Measurements from ENCODE around the gene OR4M1.
"Not testable (repeated sequence)": the region's sequence is repeated elsewhere in the genome, so short reads cannot be mapped to it uniquely, and the experiment has no call there.

Gene OR4M1

GRCh38 chr14:19819879-19820278 is 46.6 kb downstream of the OR4M1 start:
- not testable (repeated sequence) for H3K9me3 ChIP-seq (ENCODE audit: control insufficient read depth, low read length)

DNA sequence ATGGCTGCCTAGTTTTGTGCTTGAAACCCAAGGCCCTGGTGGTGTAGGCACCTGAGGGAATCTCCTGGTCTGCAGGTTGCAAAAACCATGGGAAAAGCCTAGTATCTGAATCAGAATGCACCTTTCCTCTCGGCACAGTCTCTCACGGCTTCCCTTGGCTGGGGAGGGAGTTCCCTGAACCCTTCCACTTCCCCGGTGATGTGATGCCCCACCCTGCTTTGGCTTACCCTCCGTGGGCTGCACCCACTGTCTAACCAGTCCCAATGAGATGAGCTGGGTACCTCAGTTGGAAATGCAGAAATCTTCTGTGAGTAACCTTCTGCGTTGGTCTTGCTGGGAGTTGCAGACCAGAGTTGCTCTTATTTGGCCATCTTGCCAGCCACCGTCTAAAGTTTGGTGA is 47.7 kb downstream of the OR4M1 start:
- not testable (repeated sequence) for H3K27me3 ChIP-seq (replicated peaks; ENCODE audit: control insufficient read depth, insufficient read depth, low read length, poor library complexity, severe bottlenecking); DNase-seq; H3K36me3 ChIP-seq (ENCODE audit: control insufficient read depth, insufficient read depth, low read length); H3K27ac ChIP-seq (ENCODE audit: insufficient read depth, low read length, poor library complexity, severe bottlenecking); H3K4me3 ChIP-seq (ENCODE audit: insufficient read depth, low read depth, low read length, poor library complexity, severe bottlenecking); H3K9me3 ChIP-seq (ENCODE audit: control insufficient read depth, low read length); H3K4me1 ChIP-seq (ENCODE audit: control insufficient read depth, insufficient read depth, low read length, poor library complexity, severe bottlenecking)

More at GRCh38 chr14:19819879-19820278, 46.6 kb downstream of the OR4M1 start:
- not testable (repeated sequence) for H3K36me3 ChIP-seq (ENCODE audit: control insufficient read depth, insufficient read depth, low read length); H3K4me1 ChIP-seq (ENCODE audit: control insufficient read depth, insufficient read depth, low read length, poor library complexity, severe bottlenecking); H3K27ac ChIP-seq (ENCODE audit: insufficient read depth, low read length, poor library complexity, severe bottlenecking); DNase-seq; H3K27me3 ChIP-seq (replicated peaks; ENCODE audit: control insufficient read depth, insufficient read depth, low read length, poor library complexity, severe bottlenecking); H3K4me3 ChIP-seq (ENCODE audit: insufficient read depth, low read depth, low read length, poor library complexity, severe bottlenecking)

- H3K36me3 ChIP-seq (ENCODE audit: control insufficient read depth, insufficient read depth, low read length): no peaks in the 10 kb centered on the region
- H3K9me3 ChIP-seq (ENCODE audit: control insufficient read depth, low read length): no peaks in the 10 kb centered on the region
Measured at GRCh38 chr14:19823178-19823577, 49.9 kb downstream of the OR4M1 start.

DNA sequence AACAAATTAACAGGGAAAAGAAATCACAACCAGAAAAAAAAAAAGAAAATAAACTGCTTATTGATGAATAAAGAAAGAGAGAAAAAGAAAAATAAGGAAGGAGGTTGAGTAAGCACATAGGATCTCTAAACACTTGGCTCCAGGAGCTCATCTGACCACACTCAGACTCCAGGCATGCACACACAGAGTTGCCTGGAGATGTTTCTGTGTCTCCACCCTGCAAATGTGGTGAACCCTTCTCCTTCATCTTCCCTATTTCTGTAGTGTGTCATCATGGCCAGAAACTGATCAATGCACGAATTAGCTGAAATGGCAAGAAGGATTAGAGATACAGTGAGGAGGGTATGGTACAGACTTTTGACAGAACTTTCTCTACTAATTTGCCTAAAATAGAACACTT is 50.5 kb downstream of the OR4M1 start:
- Histone ChIP-seq H3K27me3 (replicated peaks; ENCODE audit: control insufficient read depth, insufficient read depth, low read length, poor library complexity, severe bottlenecking) (no peaks in the 10 kb centered on the region), H3K27ac (ENCODE audit: insufficient read depth, low read length, poor library complexity, severe bottlenecking) (no peak overlapping the region), H3K4me3 (ENCODE audit: insufficient read depth, low read depth, low read length, poor library complexity, severe bottlenecking) (no peak overlapping the region), H3K36me3 (ENCODE audit: control insufficient read depth, insufficient read depth, low read length) (no peaks in the 10 kb centered on the region), H3K4me1 (ENCODE audit: control insufficient read depth, insufficient read depth, low read length, poor library complexity, severe bottlenecking) (no peaks in the 10 kb centered on the region), H3K9me3 (ENCODE audit: control insufficient read depth, low read length) (no peaks in the 10 kb centered on the region)
- no peak for DNase-seq

More at GRCh38 chr14:19823178-19823577, 49.9 kb downstream of the OR4M1 start:
- H3K27ac ChIP-seq (ENCODE audit: insufficient read depth, low read length, poor library complexity, severe bottlenecking): no peak overlapping the region
- H3K4me3 ChIP-seq (ENCODE audit: insufficient read depth, low read depth, low read length, poor library complexity, severe bottlenecking): no peak overlapping the region
- DNase-seq: no peak
- H3K27me3 ChIP-seq (replicated peaks; ENCODE audit: control insufficient read depth, insufficient read depth, low read length, poor library complexity, severe bottlenecking): no peaks in the 10 kb centered on the region
- no peaks in the 10 kb centered on the region for H3K4me1 ChIP-seq (ENCODE audit: control insufficient read depth, insufficient read depth, low read length, poor library complexity, severe bottlenecking)

- not testable (repeated sequence) for H3K36me3 ChIP-seq (ENCODE audit: control insufficient read depth, insufficient read depth, low read length); H3K27ac ChIP-seq (ENCODE audit: insufficient read depth, low read length, poor library complexity, severe bottlenecking); DNase-seq; H3K9me3 ChIP-seq (ENCODE audit: control insufficient read depth, low read length); H3K4me3 ChIP-seq (ENCODE audit: insufficient read depth, low read depth, low read length, poor library complexity, severe bottlenecking); H3K4me1 ChIP-seq (ENCODE audit: control insufficient read depth, insufficient read depth, low read length, poor library complexity, severe bottlenecking); H3K27me3 ChIP-seq (replicated peaks; ENCODE audit: control insufficient read depth, insufficient read depth, low read length, poor library complexity, severe bottlenecking)
Measured at GRCh38 chr14:19827626-19828244, 54.4 kb downstream of the OR4M1 start.

- Histone ChIP-seq H3K36me3 (ENCODE audit: control insufficient read depth, insufficient read depth, low read length) (no peaks in the 10 kb centered on the region), H3K27me3 (replicated peaks; ENCODE audit: control insufficient read depth, insufficient read depth, low read length, poor library complexity, severe bottlenecking) (no peaks in the 10 kb centered on the region), H3K9me3 (ENCODE audit: control insufficient read depth, low read length) (no peaks in the 10 kb centered on the region), H3K4me1 (ENCODE audit: control insufficient read depth, insufficient read depth, low read length, poor library complexity, severe bottlenecking) (no peaks in the 10 kb centered on the region), H3K27ac (ENCODE audit: insufficient read depth, low read length, poor library complexity, severe bottlenecking) (no peak overlapping the region), H3K4me3 (ENCODE audit: insufficient read depth, low read depth, low read length, poor library complexity, severe bottlenecking) (no peak overlapping the region)
- no peak for DNase-seq
Measured at GRCh38 chr14:19828314-19828713, 55.0 kb downstream of the OR4M1 start.

Data from effector memory CD4-positive, alpha-beta T cell (primary cell).